Measurements from ENCODE around the gene PPP2R5D. TPM values are rescaled to one million over a fixed set of nuclear protein-coding genes. Genes with fewer than 3 reads are reported as not detected.
A peak's percentile ranks its signal among the peaks of the same experiment; 100 is the strongest.

Gene PPP2R5D
- total and polyA plus RNA-seq, 2 of the 4 experiments (the other 2 are of a cell fraction), result 55.6 to 68.8 TPM

- H3K9me1 ChIP-seq (ENCODE audit: insufficient read depth, low read length), result peaks cover 3% of the 10 kb centered on the region
- 89% methylated on average over 3 of the region's 6 CpGs; no CpG with 5 or more reads in 1 of the 2 experiments for WGBS, 2 experiments (ENCODE audit: extremely low coverage in 2 of 2, insufficient read length in 1 of 2)
- H3K4me2 ChIP-seq (ENCODE audit: low read depth, low read length), result no peak overlapping the region
- in situ Hi-C loops (cut with MboI; ENCODE audit: low sequenced_read_pairs), result no loop called here
- peak overlapping the region; percentile 13; the same call in 1 of the 2 replicates for H3K9ac ChIP-seq (ENCODE audit: low read depth, low read length)
- H2AFZ ChIP-seq (replicated peaks; ENCODE audit: low read length, poor library complexity), result no peak overlapping the region
- peaks cover 8% of the 10 kb centered on the region for H3K4me1 ChIP-seq (ENCODE audit: control insufficient read depth, insufficient read depth, low read length)
- DNase-seq (no peak), ATAC-seq (ENCODE audit: low read depth) (no peak)
- H4K20me1 ChIP-seq (ENCODE audit: insufficient read depth, low read length), result no peaks in the 10 kb centered on the region; the same call in 1 of the 2 replicates
- POLR2A ChIA-PET (ENCODE audit: unreplicated experiment), result no interaction called here
- CTCF ChIA-PET, result no interaction called here
- no peak for TF ChIP-seq POLR2A (IDR thresholded peaks at IDR 0.05; ENCODE audit: low read depth, low read length)
- TF ChIP-seq MAZ (IDR thresholded peaks at IDR 0.05; ENCODE audit: borderline replicate concordance, low read depth, low read length), result no peak
- no peak for TF ChIP-seq NFE2L2 (IDR thresholded peaks at IDR 0.05; ENCODE audit: low read depth, low read length)
- H4K5ac ChIP-seq (ENCODE audit: low read depth, low read length), result no peak overlapping the region
- dilution Hi-C loops (cut with HindIII; ENCODE audit: low sequenced_read_pairs, unreplicated experiment), result no loop called here
- H4K8ac ChIP-seq (ENCODE audit: low read depth in 2 of 2, low read length in 2 of 2), result no peak overlapping the region
- H3K36me3 ChIP-seq (ENCODE audit: control insufficient read depth, insufficient read depth, low read length), result peaks cover 44% of the 10 kb centered on the region
- intact Hi-C loops (cut with micrococcal nuclease), result no loop called here
- H3K23ac ChIP-seq (ENCODE audit: low read depth, low read length), result no peak overlapping the region
- H3K79me1 ChIP-seq (ENCODE audit: low read depth in 1 of 2, low read length in 2 of 2), result peaks cover 5 to 60% of the 10 kb centered on the region in 2 experiments; a peak in 2 of 4 replicates
- no peak overlapping the region for H2BK15ac ChIP-seq (ENCODE audit: low read depth, low read length)
- no peaks in the 10 kb centered on the region for H3K27me3 ChIP-seq (ENCODE audit: control insufficient read depth, insufficient read depth, low read length)
- no peak overlapping the region for H3K56ac ChIP-seq (ENCODE audit: extremely low read depth, insufficient read depth, low read length)
- no peak overlapping the region for H3K27ac ChIP-seq (ENCODE audit: insufficient read depth, low read length)
- no peak overlapping the region for H2BK5ac ChIP-seq (ENCODE audit: low read depth, low read length, poor library complexity, severe bottlenecking)
- no peak overlapping the region for H3K14ac ChIP-seq (replicated peaks; ENCODE audit: low read depth, low read length)
- no peak overlapping the region; the same call in 1 of the 2 replicates for H2AK5ac ChIP-seq (ENCODE audit: low read depth, low read length)
- H3K9me3 ChIP-seq (ENCODE audit: control insufficient read depth, insufficient read depth, low read length), result no peaks in the 10 kb centered on the region
- H3K4ac ChIP-seq (ENCODE audit: low read depth, low read length), result no peak overlapping the region
- H3K4me3 ChIP-seq (ENCODE audit: insufficient read depth, low read depth, low read length), result no peak overlapping the region
- H2BK20ac ChIP-seq (ENCODE audit: low read depth, low read length), result no peak overlapping the region
- no peak overlapping the region for H3K18ac ChIP-seq (ENCODE audit: low read depth, low read length)
- no TSS peak for BruUV-seq (replicated peaks)
- peak overlapping the region; percentile 75 for H2AK9ac ChIP-seq (replicated peaks; ENCODE audit: low read depth, low read length, poor library complexity)
- no peak overlapping the region for H4K91ac ChIP-seq (ENCODE audit: insufficient read depth, low read depth, low read length)
- H2BK120ac ChIP-seq (ENCODE audit: low read depth, low read length), result no peak overlapping the region
These were observed 28.0 kb downstream of the PPP2R5D start for GRCh38 chr6:43012364-43012763.

Data from IMR-90 (cell line).